ENCODE data around the gene TBC1D19. TPM values are rescaled to one million over a fixed set of nuclear protein-coding genes. Genes with fewer than 3 reads are reported as not detected.

TBC1D19 gene
- total and polyA plus RNA-seq, 9 of the 15 experiments (the other 6 are each of a cell fraction or from before 2014, with no cell fraction given) = 0.73 to 5.6 (median 3.7) TPM

- TF ChIP-seq, protein P1, sequence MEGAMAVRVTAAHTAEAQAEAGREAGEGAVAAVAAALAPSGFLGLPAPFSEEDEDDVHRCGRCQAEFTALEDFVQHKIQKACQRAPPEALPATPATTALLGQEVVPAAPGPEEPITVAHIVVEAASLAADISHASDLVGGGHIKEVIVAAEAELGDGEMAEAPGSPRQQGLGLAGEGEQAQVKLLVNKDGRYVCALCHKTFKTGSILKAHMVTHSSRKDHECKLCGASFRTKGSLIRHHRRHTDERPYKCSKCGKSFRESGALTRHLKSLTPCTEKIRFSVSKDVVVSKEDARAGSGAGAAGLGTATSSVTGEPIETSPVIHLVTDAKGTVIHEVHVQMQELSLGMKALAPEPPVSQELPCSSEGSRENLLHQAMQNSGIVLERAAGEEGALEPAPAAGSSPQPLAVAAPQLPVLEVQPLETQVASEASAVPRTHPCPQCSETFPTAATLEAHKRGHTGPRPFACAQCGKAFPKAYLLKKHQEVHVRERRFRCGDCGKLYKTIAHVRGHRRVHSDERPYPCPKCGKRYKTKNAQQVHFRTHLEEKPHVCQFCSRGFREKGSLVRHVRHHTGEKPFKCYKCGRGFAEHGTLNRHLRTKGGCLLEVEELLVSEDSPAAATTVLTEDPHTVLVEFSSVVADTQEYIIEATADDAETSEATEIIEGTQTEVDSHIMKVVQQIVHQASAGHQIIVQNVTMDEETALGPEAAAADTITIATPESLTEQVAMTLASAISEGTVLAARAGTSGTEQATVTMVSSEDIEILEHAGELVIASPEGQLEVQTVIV (CRISPR knock-in tag; IDR thresholded peaks at IDR 0.05; ENCODE audit: borderline replicate concordance) = no peak
- no peak for TF ChIP-seq KLF13 (tag; IDR thresholded peaks at IDR 0.05; ENCODE audit: borderline replicate concordance, low read depth)
- TF ChIP-seq, protein P2, sequence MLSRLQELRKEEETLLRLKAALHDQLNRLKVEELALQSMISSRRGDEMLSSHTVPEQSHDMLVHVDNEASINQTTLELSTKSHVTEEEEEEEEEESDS (CRISPR knock-in tag; IDR thresholded peaks at IDR 0.05) = no peak
- TF ChIP-seq ZSCAN32 (CRISPR knock-in tag; IDR thresholded peaks at IDR 0.05) = no peak
- TF ChIP-seq SMAD3 (CRISPR knock-in tag; conservative IDR thresholded peaks at IDR 0.05) = 0 out of 2 replicates have a peak, but pooled peaks have one; percentile 42
- no peak for TF ChIP-seq ELK1 (CRISPR knock-in tag; IDR thresholded peaks at IDR 0.05)
- no peak for TF ChIP-seq RBM17 (IDR thresholded peaks at IDR 0.05; ENCODE audit: borderline replicate concordance, low read depth, low read length)
- no peak for TF ChIP-seq RBM14 (IDR thresholded peaks at IDR 0.05; ENCODE audit: borderline replicate concordance, insufficient read depth, low read depth, low read length)
- no peak for TF ChIP-seq YBX1 (IDR thresholded peaks at IDR 0.05)
- no peak; the same call in 1 of the 2 replicates for TF ChIP-seq TARDBP (IDR thresholded peaks at IDR 0.05)
- peak; percentile 42; the same call in 1 of the 2 replicates for TF ChIP-seq LCOR (CRISPR knock-in tag; IDR thresholded peaks at IDR 0.05)
- no peak for TF ChIP-seq POU5F1 (IDR thresholded peaks at IDR 0.05; ENCODE audit: borderline replicate concordance, low read depth, low read length, partially characterized antibody)
- TF ChIP-seq, protein P3, sequence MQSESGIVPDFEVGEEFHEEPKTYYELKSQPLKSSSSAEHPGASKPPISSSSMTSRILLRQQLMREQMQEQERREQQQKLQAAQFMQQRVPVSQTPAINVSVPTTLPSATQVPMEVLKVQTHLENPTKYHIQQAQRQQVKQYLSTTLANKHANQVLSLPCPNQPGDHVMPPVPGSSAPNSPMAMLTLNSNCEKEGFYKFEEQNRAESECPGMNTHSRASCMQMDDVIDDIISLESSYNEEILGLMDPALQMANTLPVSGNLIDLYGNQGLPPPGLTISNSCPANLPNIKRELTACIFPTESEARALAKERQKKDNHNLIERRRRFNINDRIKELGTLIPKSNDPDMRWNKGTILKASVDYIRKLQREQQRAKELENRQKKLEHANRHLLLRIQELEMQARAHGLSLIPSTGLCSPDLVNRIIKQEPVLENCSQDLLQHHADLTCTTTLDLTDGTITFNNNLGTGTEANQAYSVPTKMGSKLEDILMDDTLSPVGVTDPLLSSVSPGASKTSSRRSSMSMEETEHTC (IDR thresholded peaks at IDR 0.05) = peak; percentile 99
- TF ChIP-seq MBD2 (IDR thresholded peaks at IDR 0.05; ENCODE audit: borderline replicate concordance, low read depth) = peak; percentile 66
- TF ChIP-seq ARHGAP35 (IDR thresholded peaks at IDR 0.05; ENCODE audit: partially characterized antibody) = no peak
- TF ChIP-seq CLOCK (CRISPR knock-in tag; IDR thresholded peaks at IDR 0.05; ENCODE audit: borderline replicate concordance) = no peak
- TF ChIP-seq TBL1XR1 (IDR thresholded peaks at IDR 0.05; ENCODE audit: low read length in 2 of 2) = peak in 1 of 2 experiments; percentile 87; a peak in 2 of 4 replicates
- TF ChIP-seq, protein P4, sequence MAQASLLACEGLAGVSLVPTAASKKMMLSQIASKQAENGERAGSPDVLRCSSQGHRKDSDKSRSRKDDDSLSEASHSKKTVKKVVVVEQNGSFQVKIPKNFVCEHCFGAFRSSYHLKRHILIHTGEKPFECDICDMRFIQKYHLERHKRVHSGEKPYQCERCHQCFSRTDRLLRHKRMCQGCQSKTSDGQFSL (CRISPR knock-in tag; IDR thresholded peaks at IDR 0.05) = no peak
- TF ChIP-seq, protein P4 (tag; IDR thresholded peaks at IDR 0.05) = no peak
These were observed 198.4 kb downstream of the TBC1D19 start (continued) for GRCh38 chr4:26782168-26782829.
